Neural crest cell (in vitro differentiated cells): ENCODE measurements around the gene ANKRD60. TPM values are rescaled to one million over a fixed set of nuclear protein-coding genes. Genes with fewer than 3 reads are reported as not detected.

ENCODE experiments used
- DNase-seq: peaks from one replicate; pipeline ENCODE4 v3.0.0; 2021; ENCODE audit warnings: low read depth, mixed read lengths, low spot score
- H3K27ac Mint-ChIP-seq: one replicate; pipeline ENCODE4 v1.8.0; 2021; ENCODE audit warnings: mild to moderate bottlenecking, mixed read lengths; ENCODE audit not compliant: unreplicated experiment
- H3K27me3 Mint-ChIP-seq: 2 replicates; pipeline ENCODE4 v1.8.0; 2021; ENCODE audit warnings: low read depth, mild to moderate bottlenecking, mixed read lengths
- H3K36me3 Mint-ChIP-seq: 2 replicates; pipeline ENCODE4 v1.8.0; 2021; ENCODE audit warnings: low read depth, mild to moderate bottlenecking, mixed read lengths
- H3K4me1 Mint-ChIP-seq: 2 replicates; pipeline ENCODE4 v1.8.0; 2021; ENCODE audit warnings: mixed read lengths
- H3K4me3 Mint-ChIP-seq: one replicate; pipeline ENCODE4 v1.8.0; 2021; ENCODE audit warnings: mild to moderate bottlenecking, mixed read lengths
- H3K9me3 Mint-ChIP-seq: 2 replicates; pipeline ENCODE4 v1.8.0; 2021; ENCODE audit warnings: mixed read lengths
- total RNA-seq: library from RNA; stranded (reverse); gene quantifications from 2 replicates; pipeline ENCODE4 v1.2.1, GENCODE V29; 2021
- TF ChIP-seq, protein P1 (sequence below): fragments of 200-600 bp; sonication (generic); conservative IDR thresholded peaks from 2 replicates; pipeline ENCODE4 v1.5.0; 2021; ENCODE audit warnings: antibody characterized with exemption, mild to moderate bottlenecking

Gene ANKRD60
- total RNA-seq, 1 donor from 2014 or later, result not detected

- H3K4me1 Mint-ChIP-seq, result no peaks in the 10 kb centered on the region
- no peak overlapping the region for H3K27ac Mint-ChIP-seq
- no peaks in the 10 kb centered on the region for H3K27me3 Mint-ChIP-seq
- TF ChIP-seq, protein P1, sequence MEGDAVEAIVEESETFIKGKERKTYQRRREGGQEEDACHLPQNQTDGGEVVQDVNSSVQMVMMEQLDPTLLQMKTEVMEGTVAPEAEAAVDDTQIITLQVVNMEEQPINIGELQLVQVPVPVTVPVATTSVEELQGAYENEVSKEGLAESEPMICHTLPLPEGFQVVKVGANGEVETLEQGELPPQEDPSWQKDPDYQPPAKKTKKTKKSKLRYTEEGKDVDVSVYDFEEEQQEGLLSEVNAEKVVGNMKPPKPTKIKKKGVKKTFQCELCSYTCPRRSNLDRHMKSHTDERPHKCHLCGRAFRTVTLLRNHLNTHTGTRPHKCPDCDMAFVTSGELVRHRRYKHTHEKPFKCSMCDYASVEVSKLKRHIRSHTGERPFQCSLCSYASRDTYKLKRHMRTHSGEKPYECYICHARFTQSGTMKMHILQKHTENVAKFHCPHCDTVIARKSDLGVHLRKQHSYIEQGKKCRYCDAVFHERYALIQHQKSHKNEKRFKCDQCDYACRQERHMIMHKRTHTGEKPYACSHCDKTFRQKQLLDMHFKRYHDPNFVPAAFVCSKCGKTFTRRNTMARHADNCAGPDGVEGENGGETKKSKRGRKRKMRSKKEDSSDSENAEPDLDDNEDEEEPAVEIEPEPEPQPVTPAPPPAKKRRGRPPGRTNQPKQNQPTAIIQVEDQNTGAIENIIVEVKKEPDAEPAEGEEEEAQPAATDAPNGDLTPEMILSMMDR, result no peak
- peaks cover 6% of the 10 kb centered on the region for H3K36me3 Mint-ChIP-seq
- no peak overlapping the region for H3K4me3 Mint-ChIP-seq
- no peaks in the 10 kb centered on the region for H3K9me3 Mint-ChIP-seq
- no peak for DNase-seq
Measured at GRCh38 chr20:58243653-58244410, 15.4 kb upstream of the ANKRD60 start.

- H3K4me1 Mint-ChIP-seq, result no peaks in the 10 kb centered on the region
- H3K27me3 Mint-ChIP-seq, result peaks cover under 1% of the 10 kb centered on the region
- H3K36me3 Mint-ChIP-seq, result peaks cover 6% of the 10 kb centered on the region
- TF ChIP-seq, protein P1, result no peak
- H3K4me3 Mint-ChIP-seq, result no peak overlapping the region
- no peaks in the 10 kb centered on the region for H3K9me3 Mint-ChIP-seq
- DNase-seq, result no peak
- no peak overlapping the region for H3K27ac Mint-ChIP-seq
Measured at GRCh38 chr20:58242824-58243223, 14.4 kb upstream of the ANKRD60 start.

GRCh38 chr20:58241766-58242465 lies 13.5 kb upstream of the ANKRD60 start:
- Mint-ChIP-seq H3K4me1 (peaks cover 3% of the 10 kb centered on the region), H3K36me3 (peaks cover 6% of the 10 kb centered on the region), H3K27me3 (peaks cover 4% of the 10 kb centered on the region), H3K4me3 (no peak overlapping the region), H3K9me3 (no peaks in the 10 kb centered on the region), H3K27ac (no peak overlapping the region)
- DNase-seq, result no peak
- TF ChIP-seq, protein P1, result no peak

- Mint-ChIP-seq H3K36me3 (peaks cover 3% of the 10 kb centered on the region), H3K4me1 (peaks cover 11% of the 10 kb centered on the region), H3K27ac (no peak overlapping the region), H3K4me3 (no peak overlapping the region), H3K9me3 (no peaks in the 10 kb centered on the region), H3K27me3 (peaks cover 17% of the 10 kb centered on the region)
- TF ChIP-seq, protein P1, result no peak
- DNase-seq, result no peak
Measured at GRCh38 chr20:58240471-58240870, 12.0 kb upstream of the ANKRD60 start.

DNA sequence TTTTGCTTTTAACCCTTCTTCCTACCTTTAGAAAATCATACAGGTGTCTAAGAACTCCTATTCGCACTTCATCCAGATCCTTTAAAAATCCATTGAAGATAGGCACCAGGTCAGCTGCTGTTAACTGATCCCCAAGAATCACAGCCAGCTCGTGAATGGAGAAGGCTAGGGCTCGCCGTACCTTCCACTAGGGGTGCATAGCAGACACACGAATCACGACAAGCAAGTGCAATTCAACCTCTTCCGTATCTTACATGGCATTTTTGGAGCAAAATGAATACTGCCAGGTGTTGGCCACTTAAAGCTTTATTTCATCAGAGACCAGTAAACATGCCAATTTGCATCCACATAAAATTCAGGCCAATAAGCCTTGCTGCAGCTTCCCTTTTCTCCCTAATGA lies 10.8 kb upstream of the ANKRD60 start:
- H3K9me3 Mint-ChIP-seq, result no peaks in the 10 kb centered on the region
- H3K36me3 Mint-ChIP-seq, result peaks cover 3% of the 10 kb centered on the region
- H3K27me3 Mint-ChIP-seq, result peaks cover 28% of the 10 kb centered on the region
- TF ChIP-seq, protein P1, result no peak
- no peak overlapping the region for H3K4me3 Mint-ChIP-seq
- H3K27ac Mint-ChIP-seq, result no peak overlapping the region
- peaks cover 11% of the 10 kb centered on the region for H3K4me1 Mint-ChIP-seq
- DNase-seq, result no peak
